IPS-NIHi11 (cell line): ENCODE measurements around the gene SPESP1.
"Not testable (repeated sequence)": the region's sequence is repeated elsewhere in the genome, so short reads cannot be mapped to it uniquely, and the experiment has no call there.

ENCODE experiments used
- DNase-seq: peaks from one replicate; pipeline ENCODE4 v3.0.0; 2012; ENCODE audit warnings: mixed read lengths, low spot score

Gene SPESP1

DNA sequence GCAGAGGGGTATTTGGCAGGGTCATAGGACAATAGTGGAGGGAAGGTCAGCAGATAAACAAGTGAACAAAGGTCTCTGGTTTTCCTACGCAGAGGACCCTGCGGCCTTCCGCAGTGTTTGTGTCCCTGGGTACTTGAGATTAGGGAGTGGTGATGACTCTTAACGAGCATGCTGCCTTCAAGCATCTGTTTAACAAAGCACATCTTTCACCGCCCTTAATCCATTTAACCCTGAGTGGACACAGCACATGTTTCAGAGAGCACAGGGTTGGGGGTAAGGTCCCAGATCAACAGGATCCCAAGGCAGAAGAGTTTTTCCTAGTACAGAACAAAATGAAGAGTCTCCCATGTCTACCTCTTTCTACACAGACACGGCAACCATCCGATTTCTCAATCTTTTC lies 33.4 kb downstream of the SPESP1 start:
- DNase-seq, result not testable (repeated sequence)

DNA sequence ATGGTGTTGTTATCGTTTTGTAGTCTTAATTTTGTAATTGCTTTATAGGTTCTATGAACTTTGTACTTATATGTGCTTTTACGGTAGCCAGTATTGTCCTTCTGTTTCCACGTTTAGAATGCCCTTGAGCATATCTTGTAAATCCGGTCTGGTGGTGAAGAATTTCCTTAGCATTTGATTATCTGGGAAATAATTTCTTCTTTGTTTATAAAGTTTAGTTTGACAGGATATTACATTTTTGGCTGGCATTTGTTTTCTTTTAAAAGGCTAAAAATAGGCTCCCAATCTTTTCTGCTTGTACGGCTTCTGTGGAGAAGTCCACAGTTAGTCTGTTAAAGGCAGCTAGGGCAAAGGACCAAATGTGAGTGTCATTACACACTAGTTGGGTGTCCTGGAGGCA lies 36.7 kb downstream of the SPESP1 start:
- DNase-seq, result no peak

DNA sequence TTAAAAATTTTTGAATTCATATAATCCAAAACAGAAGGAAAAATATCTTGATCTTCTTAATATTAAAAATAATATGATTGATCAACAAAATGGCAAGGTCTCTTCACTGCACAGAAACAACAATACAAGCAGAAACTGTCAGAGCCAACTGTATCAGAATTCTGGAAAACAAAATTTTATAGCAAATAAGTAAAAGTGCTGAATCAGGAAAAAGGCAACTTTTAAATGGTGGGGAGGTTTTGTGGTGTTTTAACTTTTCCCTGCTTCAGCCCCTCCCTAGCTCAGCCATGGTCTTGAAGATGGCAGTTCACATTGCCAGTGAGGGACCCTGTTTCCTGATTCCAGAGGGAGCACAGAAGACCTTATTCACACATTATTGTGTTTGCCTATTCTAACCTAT lies 37.6 kb downstream of the SPESP1 start:
- DNase-seq, result no peak

DNA sequence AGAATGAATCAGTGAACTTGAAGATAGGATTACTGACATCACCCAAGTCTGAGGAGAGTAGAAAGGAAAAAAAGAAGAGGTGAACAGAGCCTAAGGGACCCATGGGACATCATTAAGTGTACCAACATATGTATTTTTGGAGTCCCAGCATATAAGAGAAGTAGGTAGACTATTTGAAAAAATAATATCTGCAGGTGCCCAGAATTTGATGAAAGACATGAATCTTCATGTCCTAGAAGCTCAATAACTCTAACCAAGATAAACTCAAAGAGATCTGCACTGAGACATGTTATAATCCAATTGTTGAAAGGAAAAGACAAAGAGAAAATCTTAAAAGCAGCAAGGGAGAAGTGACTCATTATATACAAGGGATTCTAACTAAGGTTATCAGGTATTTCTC lies 39.0 kb downstream of the SPESP1 start:
- DNase-seq, result no peak

DNA sequence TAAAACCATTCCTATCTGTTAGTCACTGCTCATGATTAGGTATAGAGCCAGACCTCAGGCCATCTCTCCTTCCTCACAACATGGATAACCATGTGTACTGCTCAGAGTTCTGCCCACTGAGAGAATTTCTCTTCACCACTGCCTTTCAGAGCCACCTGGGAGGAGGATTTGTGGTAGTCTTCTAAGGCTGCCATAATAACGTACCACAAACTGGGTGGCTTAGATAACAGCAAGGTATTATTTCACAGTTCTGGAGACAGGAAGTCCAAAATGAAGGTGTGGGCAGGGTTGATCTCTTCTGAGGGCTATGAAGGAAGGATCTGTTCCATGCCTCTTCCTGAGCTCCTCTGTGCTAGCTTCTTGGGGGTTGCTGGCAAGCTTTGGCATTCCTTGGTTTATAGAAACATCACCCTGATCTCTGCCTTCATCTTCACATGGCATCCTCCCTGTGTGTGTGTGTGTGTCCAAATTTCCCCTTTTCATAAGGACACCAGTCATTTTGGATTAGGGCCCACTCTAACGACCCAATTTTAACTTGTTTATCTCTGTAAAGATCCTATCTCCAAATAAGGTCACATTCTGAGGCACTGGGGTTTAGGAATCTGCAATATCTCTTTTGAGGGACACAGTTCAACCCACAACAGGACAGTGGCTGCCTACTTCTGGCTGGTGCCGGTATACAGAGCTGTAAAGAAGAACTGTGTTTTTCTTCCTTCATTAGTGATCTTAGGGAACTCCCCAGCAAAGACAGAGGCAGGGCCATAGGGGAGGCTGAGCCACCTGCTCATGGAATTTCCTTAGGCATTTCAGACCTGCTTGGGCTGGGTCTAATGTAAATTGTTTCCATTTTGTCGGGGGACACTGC lies 42.1 kb downstream of the SPESP1 start:
- no peak for DNase-seq

DNA sequence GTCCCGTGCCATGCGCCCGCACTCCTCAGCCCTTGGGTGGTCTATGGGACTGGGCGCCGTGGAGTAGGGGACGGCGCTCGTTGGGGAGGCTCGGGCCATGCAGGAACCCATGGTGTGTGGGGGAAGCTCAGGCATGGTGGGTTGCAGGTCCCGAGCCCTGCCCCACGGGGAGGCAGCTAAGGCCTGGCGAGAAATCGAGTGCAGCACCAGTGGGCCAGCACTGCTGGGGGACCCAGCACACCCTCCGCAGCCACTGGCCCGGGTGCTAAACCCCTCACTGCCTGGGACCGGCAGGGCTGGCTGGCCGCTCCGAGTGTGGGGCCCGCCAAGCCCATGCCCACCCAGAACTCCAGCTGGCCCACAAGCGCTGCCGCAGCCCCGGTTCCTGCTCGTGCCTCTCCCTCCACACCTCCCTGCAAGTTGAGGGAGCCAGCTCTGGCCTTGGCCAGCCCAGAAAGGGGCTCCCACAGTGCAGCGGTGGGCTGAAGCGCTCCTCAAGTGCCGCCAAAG lies 45.4 kb downstream of the SPESP1 start:
- DNase-seq, result not testable (repeated sequence)

DNA sequence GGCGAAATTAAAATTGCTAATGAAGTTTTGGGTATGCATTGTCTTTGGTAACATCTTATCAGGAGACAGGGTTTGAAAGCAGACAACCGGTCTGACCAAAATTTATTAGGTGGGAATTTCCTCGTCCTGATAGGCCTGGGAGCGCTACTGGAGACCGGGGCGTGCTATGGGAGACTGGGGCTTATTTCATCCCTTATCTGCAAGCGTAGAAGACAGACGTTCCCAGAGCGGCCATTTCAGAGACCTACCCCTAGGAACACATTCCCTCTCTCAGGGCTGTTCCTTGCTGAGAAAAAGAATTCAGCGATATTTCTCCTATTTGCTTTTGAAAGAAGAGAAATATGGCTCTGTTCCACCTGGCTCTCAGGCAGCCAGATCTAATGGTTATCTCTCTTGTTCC lies 47.1 kb downstream of the SPESP1 start:
- not testable (repeated sequence) for DNase-seq

DNA sequence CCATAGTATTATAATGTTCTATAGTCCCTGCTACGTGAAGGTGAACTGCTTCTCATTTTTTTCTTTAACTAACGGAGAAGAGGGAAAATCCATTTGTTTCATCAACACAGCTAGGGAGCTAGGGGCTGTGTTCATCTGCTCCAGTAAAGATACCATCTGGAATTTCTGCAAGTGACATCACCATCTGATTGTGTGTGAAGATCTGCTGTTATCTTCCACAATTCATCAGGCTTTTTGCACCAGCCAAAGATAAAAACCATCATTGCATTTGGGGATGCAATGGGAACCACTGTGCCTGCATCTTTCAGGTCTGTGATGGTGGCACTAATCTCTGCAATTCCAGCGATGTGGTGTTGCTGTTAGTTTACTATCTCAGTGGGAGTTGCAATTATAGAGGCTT lies 48.7 kb downstream of the SPESP1 start:
- no peak for DNase-seq

DNA sequence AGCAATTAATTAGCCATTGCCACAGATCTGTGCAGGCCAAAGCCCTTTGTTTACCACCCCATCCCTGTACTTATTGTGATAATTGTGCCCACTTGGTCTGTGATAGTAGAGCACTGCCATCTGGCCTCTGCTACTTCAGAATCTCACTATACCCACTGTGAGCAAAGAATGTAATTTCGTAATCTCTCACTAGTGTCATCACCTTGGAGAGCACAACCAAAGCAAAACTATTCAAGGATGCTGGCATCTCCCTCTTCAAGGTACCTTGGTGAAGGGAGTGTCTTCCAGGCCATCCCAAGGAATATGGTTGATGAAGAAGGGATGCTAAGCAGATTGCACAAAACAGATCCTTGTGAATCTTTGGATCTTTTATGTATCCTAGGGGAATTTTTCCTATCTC lies 49.5 kb downstream of the SPESP1 start:
- DNase-seq, result no peak

DNA sequence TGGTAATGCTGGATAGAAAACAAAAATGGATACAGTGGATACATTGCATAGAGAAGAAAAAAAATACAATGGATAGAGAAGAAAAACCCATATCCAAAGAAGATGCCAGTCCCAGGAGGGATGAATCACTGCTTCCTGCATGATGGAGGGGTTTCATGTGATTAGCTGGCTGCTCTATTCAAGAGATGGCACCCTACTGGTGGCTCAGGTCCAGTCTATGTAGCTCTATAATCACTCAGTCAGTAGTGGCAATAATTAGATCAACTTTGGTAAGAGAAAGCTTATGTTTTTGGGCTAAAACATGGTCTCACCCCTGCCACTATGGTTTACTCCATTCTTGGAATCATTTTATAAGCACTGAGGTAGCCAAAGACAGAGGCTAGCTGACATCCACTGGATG lies 50.5 kb downstream of the SPESP1 start:
- DNase-seq, result no peak

DNA sequence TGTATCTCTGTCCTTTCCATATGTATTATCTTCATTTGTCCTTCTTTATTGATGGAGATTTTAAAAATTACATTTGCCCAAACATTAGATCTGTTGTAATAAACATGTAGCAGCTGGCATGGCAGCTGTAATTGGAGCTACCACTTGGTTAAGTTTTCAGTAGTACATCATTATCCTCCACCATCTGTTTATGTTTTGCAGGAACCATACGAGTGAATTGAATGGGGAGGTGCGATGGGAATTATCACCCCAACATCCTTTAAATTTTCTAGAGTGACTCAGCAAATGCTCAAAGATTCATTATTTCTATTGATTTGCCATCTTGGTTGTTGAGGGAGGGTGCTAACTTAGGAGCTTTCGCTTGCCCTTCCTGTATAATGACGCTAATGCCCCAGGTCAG lies 51.6 kb downstream of the SPESP1 start:
- no peak for DNase-seq

DNA sequence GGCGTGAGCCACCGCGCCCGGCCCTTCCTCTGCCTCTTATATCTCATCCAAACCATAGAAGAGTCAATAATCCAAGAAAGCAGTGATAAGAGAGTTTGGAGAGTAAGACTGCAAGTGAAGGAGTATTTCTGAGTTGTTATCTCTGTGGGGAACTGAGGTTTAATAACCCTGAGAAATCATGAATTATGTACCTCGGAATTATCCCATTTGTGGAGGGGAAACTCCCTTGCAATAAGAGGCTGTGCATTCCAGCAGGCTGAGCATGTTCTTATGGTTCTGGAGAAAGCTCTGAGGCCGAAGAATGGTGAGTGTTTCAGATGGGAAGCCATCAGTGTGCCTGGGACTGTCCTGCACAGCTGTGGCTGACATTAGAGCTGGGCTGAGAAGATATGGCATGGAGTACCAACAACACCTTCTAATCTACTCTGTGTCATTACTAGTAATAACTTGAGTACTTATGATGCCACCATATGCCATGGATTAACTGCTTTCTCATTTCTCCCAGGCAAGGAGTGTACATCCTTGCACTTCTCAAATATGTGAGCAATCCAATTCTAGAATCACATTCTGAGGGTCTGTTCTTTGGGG lies 52.7 kb downstream of the SPESP1 start:
- DNase-seq, result no peak

DNA sequence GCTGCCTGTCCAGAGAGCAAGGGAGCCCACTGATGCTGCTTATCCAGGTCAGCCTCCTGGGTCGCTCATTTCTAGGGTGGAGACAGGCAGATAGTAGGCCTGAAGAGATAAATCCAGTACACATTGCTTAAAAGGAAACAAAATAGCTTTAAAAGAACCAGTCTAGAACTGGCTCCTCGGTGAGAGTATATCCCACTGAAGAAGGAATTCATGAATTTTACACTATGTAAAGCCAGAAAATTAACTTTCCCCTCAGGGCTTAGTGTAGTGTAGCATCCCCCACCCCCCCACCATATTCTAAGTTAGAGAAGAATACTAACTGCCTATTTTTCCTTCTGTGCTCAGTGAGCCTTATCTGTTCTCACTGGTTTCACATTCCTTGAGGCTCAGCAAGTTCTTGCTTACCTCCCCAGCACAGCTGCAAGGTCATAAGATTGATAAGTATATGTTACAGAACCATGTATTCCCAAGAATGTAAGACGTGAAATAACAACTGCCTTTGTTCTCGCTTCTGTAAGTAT lies 53.7 kb downstream of the SPESP1 start:
- DNase-seq, result no peak

DNA sequence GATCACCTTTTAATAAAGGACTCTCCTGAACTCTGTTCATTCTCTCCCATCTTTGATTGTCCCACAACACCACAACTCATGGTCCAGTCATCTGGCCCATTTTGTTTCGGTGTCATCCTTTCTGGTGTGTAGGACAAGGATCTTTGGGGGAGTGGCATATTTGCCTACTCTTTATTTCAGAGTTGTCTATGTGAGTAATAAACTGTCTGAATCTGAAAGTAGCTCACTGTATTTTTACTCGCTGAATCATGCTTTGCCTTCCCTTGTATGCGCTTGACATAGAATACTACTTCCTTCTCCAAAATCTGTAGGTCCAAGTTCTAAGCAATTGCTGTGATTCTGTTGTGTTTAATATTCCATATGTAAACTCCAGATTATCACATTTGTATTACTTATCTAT lies 54.3 kb downstream of the SPESP1 start:
- DNase-seq, result no peak

DNA sequence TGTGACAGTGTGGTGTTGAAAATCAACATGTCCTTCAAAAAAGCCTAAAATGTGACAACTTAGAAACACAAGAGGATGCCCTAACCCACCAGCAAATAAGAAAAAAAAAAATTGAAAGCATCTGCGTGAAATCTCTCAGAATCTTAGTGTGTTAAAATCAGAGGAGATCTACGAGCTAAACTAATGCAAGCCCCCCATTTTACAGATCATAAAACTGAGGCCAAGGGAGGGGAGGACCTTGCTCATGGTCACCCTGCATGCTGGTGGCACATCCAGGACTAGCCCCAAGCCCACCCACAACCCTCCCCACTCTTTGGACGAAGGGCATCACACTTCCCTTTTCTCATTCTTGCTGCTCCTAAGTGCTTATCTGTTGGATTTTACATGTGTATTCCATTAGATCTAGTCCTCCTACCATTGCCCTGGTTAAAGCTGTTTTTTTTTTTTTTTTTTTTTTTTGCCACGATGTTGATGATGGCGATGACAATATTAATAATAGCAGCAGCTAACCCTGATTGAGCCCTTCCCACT lies 55.1 kb downstream of the SPESP1 start:
- DNase-seq, result no peak

DNA sequence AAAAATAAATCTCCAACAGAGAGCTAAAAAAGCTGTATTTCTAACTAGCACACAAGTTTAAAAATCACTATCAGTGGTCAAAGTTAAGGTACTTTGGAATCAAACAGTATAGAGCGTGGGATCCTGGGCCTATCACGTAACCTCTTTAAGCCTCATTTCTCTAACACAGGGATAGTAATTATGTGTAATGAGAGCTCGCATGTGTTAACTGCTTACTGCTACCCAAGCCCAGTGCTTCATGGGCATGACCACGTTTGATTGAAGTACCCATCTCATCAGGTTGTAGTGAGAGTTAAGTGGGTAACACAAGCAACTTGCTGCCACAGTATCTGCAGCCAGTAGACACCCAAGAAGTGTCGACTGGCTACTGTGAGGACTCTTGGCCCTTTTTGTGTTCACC lies 56.0 kb downstream of the SPESP1 start:
- no peak for DNase-seq

DNA sequence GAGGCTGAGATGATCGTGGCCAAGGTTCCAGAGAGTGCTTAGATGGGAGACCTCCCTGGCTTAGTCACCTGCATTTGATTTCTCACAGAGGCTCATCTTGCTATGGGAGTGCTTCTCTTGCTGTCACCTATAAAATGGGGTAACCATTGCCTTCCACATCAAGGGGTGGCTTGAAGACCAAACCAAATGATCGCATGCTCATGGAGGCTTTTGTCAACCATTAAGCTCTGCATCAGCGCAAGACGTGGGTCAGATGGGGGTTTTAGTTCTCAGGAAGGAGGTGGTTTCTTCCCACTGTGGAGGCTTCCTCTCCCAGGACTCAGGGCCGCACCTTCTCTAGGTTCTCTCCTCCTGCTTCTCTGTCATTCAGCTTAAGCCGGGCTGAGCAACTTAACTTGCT lies 56.8 kb downstream of the SPESP1 start:
- DNase-seq, result no peak

DNA sequence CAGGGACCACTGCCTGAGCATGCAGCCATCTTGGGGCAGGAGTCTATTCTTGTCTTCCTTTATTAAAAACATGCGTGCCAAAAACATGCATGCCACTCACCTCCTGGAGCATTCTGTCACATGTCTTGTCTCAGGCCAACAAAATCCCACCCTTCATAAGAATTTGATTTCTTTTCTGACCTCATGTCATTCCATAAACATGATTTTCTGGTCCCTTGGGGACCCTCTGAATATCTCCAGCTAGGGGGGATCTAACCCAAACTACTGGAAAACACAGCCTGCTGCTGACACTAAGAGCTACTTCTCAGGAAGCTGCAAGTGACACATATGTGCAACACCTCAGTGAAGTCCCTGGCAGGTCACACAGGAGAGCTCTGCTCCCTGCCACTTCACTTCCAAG lies 57.4 kb downstream of the SPESP1 start:
- no peak for DNase-seq

DNA sequence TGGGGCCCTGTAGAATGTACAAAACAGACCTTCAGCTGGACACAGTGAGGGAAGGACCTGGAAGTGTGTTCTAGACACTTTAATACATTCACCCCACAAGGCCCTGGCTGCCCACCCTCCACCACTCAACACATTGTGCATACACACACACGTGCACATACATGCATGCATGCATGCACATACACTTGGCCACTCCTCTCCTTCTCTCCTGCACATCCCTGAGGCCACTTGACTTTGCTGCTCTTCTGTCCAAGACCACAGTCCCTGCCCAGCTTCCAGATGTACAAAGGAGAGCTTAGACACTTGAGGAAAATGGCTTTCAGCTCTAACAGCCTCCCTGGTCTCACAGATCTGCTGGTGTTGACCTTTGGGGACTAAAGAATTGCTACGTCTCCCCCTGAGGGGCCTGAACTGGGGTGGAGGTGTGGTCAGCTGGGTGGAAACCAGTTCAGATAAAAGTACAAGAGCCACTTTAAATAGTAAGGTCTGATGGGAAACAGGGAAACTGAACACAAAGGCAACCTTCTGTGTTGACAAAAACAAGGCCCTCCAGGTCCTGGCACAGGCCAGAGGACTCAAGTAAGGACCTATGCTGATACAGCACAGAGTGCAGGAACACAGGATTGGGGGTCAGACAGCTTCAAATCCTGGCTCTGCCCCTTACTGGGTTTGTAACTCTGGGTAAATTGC lies 59.4 kb downstream of the SPESP1 start:
- DNase-seq, result no peak

DNA sequence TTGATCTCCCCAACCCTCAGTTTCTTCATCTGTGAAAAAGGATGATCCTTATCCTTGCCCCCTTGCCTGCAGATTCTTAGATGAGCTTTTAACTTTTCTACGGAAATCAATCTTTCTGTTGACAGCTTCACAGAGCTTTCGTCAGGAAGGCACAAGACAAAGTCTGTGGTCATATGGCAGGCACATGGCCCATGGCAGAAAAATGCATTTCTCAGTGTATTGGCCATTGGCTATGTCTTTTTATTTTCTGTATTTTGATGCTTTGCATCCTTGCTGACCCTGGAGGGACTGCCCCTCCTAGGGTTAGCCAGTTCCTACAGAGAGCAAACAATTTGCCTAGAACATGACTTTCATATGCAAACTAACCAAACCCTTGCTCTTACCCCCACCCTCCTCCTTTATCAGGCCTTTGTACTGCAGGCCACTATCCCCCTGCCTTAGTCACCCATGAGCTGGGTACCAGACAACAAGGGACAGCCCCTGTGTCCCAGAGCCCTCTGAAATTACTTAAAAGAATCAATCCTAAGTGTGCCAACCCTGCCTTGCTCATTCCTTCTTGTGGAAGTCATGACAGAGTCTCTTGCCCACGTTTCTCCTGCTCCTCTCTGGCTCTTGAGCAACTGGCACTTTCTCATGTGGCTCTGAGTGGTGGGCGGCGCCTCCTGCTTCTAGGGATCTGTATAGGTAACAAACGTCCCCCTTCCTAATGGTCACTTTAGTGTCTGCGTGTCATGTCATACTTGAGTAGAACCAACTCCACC lies 60.1 kb downstream of the SPESP1 start:
- peak; percentile 48 for DNase-seq

DNA sequence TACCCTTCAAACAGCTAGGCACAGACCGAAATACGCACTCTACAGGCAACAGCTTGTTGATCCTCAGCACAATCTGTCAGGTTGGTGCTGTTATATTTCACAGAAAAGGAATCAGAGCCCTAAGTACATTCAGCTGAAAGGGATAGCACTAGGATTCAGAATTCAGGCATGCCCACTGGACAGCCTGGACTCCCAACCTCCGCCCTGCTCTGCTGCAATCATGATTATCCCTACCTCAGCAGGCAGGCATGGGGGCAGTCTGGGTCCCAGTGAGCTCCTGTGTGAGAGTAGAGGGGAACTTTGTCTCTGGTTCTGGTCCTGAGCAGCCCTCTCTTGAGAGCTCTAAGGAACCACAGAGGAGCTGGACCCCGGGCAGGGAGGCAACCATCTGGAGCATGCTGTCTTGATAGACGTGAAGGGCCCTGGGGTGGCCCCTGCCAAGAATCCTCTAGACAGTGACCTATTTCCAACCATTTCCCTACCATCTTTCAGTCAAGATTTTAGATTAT lies 60.7 kb downstream of the SPESP1 start:
- no peak for DNase-seq

DNA sequence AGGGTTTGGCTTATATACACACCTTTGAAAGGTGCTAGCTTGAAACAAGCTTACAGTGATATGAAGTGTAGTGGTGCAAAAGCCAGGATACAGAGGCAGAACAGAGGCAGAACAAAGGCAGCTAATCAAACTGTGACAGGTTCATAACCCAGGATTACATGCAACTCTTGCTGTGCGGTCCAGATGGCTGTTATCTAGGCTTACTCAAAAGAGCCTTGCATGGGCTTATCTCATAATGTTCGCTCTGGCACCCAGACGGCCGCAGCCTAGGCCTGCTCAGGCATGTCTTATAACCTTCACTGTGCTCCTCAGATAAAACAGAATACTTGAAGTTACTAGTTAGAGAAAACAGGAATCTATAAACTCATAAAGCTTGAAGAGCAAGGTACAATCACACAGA lies 61.4 kb downstream of the SPESP1 start:
- no peak for DNase-seq
